NCI-H446 (cell line): ENCODE results near the gene KRTAP10-5.

Experiments
- DNase-seq, 2 experiments: peaks; one replicate each; lab custom pipeline; 2025; lab: John Stamatoyannopoulos, UW

The KRTAP10-5 gene

DNA sequence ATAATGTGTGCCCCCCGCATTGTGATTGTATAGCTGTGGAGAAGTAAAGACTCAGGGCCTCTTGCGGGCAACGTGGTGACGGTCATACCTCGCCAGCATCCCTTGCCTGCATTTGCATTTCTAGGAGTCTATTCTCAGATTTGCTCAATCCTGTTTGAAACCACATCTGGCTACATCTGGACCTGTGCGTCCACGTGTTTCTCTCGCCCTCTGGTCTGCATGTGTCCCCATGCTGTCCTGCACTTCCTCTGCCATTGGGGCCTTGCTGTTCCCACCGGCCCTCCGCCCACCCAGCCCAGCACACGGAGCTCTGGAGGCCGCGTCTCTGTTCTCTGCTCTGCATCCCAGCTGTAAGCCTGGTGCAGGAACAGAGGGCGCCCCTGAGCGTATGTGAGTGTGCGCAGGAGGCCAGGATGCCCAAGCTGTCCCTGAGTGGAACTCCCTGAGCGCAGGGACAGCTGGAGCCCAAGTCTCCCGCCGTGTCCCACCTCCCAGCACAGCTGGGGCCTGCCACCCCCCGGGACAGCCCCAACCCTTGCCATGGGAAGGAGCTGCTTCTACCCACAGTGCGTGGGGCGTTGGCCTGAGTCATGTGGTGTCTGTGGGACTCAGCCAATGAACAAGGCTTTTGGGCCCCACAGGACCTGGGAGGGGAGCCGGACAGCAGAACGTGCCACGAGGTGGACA, 30.7 kb downstream of the KRTAP10-5 start:
- DNase-seq = no peak

DNA sequence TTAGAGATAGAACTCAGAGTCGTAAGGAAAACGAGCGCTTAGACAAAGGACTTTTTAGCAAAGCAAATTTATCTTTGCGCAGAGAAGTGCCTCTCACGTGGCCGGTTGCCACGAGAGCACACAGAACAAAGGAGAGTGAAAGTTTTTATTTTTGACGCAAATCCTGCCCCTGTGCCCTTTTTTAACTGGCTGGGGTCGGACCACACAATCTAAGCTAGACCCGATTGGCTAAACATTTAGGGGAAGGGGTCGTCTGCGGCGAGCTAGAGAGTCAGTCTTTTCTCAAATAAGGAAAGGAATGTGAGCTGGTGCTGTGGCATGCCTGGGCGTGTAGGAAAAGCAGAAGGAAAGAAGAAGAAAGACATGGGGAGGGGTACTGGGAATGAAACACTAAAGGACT, 31.5 kb downstream of the KRTAP10-5 start:
- DNase-seq = no peak

DNA sequence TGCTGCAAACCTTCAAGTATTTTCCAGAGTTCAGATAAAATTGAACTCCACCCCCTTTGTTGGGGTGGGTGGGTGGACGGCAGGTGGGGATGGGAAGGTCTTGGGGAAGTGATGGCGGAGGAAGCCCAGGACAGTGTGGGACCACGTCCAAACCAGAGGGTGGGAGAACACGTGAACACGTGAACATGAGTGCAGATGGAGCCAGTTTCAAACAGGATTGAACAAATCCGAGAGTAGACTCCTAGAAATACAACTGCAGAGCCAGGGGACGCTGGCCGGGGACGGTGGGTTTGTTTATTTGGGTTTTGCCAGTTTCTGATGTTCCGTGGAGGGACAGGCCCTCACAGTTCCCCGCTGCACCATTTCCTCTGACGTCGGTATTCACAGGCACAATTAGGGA, 32.0 kb downstream of the KRTAP10-5 start:
- no peak for DNase-seq

DNA sequence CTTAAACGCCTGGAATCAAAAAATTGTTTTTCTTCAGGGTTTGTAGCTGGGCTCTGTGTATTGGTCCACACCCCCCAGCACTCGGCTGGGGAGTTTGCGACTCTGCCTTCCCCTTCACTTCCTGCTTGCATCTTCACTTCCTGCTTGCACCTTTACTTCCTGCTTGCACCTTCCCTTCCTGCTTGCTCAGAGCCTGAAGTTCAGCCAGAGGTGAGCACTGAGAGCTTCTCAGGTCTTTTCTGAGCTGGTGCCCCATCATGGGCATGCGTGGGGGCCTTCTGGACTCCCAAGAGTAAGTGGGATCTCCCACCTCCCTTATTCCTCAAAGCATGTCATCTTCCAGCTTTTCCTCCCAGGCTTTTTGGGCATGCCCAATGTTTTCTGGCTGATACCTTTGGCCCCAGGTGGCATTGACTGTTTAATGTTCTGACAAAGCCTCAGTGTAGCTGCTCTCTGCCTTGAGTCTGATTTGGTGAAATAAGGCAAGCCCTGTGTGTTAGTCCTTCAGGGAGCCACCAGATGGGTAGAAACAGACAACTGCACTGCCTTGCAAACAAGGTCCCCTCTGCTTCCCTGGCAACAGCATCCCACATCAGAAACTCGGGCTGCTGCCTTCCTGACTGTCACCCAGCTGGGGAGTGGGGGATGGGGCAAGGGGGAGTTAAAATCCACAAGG, 32.6 kb downstream of the KRTAP10-5 start:
- DNase-seq = no peak

DNA sequence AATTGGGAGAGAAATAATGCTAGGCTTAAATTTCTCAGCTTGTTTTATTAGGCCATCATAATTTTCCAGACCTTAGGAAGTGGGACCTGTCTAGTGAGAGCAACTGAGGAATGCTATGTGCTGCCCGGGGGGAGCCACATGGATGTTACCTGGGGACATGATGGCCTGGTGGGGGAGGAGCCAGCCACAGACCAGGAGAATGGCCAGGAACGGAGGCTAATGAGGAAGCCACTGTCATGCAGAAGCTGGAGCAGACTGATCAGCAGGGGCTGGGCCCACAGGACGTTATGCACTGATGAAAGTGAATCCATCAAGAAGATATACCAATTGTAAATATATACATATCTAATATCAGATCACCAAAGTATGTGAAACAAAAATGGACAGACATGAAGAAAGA, 35.8 kb downstream of the KRTAP10-5 start:
- DNase-seq = no peak

DNA sequence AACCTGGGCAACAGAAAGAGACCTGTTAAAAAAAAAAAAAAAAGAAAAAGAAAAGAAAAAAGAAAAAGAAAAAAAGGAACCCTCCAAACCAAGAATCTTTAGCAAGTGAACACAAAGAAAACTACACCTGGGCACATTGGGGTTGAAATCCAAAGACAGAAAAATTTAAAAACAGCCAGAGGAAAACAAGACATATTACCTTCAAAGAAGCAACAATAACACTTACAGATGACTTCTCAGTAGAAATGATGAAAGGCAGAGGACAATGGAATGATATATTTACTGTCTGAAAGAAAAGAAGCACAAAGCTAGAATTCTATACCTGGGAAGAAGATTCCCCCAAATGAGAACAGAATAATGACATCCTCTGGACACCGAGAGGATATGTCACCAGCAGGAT, 37.7 kb downstream of the KRTAP10-5 start:
- DNase-seq = no peak

DNA sequence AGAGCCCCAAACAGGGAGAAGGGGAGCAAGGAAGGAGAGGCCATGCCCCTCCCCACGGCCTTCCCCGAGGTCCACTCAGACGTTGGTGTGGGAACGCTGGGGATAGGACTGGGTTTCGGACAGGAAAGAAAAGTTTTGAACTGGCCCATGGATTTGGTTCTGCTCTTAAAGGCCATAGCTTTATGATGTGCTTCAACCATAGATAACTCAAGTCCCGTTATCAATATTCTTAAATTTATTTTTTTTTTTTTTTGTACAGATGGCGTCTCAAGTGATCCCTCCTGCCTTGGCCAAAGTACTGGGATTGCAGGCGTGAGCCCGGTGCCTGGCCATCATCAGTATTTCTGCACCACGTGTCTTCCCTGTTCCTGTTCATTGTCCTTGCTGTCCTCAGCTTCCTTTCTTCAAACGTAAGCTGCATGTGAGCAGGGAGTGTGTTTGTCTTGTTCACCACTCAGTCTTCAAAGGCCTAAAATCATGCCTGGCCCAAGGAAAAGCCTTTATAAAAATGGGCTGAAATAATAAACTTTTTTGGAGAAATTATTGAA, 39.6 kb downstream of the KRTAP10-5 start:
- DNase-seq = no peak

DNA sequence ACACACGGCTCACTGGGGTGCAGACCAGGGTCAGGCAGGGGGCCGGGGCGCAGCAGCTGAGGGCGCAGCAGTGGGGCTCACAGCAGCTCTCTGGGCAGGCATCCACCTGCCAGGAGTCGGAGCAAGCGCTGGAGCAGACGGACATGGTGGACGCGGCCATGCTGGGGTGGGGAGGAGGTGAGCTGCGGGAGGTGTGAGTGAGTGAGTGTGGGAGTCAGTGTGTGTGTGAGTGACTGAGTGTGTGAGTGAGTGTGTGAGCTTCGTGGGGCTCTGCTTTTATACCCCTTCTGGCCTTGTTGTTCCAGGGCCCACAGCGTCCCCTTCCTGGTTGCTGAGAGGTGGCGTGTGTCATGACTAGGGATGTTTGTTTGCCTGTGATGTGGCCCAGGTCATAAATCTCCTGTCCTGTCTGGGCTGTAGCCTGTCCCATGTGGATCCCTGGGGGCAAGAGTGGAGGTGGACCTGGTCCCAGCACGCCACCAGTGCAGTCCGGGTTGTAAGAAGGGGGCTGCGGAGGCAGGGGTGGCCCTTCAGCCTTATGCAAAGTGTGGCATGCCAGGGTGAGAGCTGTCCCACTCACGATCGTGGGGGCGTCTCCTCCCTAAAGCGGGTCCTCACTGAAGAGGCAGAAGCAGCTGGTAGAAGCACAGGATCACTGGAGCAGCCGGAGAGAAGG, 40.3 kb downstream of the KRTAP10-5 start, which contains the start of gene KRTAP10-1:
Gene KRTAP10-1, minus strand, starts transcription at position 205 of the 676 bp plus-strand sequence. Its CDS starts 45 bp downstream, at position 160.
- DNase-seq = no peak

DNA sequence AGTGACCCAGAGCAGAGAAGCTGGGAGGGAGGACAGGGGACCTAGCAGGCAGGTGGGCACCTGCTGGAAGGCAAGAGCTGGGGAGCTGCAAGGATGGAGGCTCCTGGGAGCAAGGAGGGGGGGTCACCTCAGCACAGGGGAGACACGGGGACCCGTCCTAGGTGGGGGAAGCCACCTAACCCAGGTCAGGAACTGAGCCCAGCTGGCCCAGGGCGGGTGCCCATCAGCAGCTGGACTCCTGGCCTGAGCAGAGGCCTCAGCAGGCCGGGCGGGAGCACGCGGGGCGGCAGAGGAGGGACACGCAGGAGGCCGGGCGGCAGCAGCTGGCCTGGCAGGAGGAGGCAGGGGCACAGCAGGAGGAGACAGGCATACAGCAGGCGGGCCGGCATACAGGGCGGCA, 41.4 kb downstream of the KRTAP10-5 start:
- no peak for DNase-seq

DNA sequence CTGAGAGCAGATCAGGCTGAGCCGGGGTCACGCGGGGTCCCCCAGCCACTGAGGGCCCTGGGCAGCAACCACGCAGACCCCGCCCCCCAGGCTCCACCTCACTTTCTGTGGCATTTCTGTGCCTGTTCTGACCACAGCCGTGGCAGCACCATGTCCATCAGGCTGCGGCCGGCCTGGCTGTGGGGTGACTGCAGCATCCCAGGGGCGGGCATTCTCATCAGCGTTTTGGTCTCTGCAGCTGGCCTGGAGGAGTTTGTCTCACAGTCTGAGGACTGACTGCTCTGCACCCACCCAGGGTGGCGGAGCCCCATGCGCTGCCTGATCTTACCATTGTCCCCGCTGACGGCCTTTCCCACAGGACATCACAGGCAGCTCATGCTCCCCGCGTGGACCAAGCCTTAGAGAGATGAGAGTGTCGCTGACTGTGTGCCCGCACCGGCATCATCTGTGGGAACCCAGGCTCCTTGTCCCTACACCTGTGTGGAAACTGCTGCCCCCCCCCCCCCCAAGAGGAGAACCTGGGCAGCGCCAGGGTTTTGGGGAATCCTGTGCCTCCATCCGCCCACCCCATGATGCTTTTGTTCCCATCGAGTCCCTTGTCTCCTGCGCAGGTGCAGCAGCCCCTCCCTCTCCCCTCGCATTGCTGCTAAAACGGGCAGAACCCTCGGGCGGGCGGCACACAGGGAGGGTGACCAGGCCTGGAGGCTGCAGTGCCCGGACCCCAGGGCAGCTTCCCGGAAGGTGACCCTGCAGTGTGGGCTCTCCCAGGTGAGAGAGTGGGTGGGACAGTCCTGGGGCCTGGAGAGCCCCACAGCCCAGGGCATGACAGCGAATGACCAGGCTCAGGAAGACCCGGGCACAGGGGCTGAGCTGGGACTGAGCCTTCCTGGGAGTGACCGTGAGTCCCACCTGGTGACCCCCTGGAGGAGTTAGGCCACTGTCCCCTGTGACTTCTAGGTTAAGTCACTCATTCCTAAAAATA, 42.2 kb downstream of the KRTAP10-5 start:
- DNase-seq = no peak

DNA sequence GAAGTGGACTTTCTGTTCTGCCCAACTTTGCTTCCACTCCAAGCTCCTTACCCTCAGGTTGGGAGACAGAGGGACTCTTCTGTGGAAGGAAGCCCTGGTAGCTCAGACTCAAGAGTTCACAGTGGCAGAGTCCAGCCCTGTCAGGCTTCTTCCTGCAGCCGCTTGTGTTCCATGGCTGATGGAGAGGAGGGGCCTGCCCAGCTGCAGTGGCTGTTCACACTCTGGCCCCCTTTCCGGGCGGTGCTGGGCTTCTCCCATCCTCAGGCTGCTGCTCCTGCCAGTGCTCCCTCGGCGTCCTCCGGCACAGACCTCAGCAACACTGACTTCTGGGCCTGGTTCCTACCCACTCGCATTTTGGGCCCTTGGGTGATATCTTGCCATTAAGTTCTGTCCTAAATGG, 44.4 kb downstream of the KRTAP10-5 start:
- no peak for DNase-seq

DNA sequence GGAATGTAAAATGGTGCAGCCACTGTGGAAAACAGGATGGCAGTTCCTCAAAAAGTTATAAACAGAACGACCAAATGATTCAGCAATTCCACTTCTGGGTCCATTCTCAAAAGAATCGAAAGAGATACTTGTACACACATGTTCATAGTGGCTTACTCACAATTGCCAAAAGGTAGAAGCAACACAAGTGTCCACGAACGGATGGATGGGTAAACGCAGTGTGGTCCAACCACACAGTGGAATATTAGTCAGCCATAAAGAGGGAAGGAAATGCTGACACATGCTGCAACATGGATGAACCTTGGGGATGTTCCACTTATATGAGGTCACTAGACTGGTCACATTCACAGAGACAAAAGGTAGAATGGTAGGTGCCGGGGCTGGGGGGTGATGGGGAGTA, 45.7 kb downstream of the KRTAP10-5 start:
- no peak for DNase-seq

DNA sequence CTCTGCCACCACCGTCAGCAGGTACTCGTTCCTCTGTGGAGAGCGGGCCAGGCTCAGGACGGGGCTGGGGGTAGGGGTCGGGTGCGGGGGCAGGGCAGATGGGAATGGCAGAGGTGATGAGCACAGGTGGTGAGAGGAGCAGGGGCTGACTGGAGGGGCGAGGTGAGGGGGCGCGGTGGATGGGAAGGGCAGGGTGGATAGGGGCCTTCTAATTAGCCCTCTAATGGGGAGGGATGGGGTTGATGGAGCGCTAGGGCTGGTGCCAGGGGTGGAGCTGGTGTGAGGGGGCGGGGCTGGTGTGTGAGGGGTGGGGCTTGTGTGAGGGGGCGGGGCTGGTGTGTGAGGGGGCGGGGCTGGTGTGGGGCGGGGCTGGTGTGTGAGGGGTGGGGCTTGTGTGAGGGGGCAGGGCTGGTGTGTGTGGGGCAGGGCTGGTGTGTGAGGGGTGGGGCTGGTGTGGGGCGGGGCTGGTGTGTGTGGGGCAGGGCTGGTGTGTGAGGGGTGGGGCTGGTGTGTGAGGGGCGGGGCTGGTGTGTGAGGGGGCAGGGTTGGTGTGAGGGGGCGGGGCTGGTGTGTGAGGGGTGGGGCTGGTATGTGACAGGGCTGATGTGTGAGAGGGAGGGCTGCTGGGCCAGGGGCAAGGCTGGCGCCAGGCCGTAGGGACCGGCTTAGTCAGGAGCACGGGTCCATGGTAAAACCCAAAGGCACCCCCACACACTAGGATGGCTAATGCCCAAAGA, 46.3 kb downstream of the KRTAP10-5 start:
- DNase-seq = no peak

DNA sequence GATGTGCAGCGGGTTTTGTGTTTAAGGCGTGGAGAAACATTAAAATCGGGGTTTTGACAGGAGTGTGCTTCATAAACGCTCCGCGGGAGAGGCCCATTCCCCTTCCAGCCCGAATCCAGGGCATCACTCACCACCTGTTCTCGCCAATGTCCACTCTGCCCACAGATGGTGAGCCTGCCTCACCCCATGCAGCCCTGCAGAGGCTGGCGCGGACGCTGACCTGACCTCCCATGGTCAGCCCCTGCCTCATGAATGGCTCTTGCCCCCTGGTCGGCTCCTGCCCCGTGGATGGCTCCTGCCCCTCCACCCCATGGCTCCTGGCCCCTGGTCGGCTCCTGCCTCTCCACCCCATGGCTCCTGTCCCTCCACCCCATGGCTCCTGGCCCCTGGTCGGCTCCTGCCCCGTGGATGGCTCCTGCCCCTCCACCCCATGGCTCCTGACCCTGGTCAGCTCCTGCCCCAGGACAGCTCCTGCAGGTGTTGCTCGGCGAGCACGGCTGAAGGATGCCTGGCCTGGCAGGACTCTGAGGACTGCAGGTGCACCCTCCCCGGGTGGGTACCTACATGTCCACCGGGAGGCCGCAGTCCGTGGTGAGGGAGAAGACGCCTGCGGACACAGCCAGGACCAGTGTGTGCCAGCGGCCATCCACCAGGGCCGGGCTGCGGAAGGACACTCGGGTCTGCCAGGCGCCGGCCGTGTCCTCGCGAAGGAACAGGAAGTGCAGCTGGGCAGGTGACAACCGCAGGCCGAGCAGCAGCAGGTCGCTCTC, 47.1 kb downstream of the KRTAP10-5 start:
- DNase-seq = no peak

DNA sequence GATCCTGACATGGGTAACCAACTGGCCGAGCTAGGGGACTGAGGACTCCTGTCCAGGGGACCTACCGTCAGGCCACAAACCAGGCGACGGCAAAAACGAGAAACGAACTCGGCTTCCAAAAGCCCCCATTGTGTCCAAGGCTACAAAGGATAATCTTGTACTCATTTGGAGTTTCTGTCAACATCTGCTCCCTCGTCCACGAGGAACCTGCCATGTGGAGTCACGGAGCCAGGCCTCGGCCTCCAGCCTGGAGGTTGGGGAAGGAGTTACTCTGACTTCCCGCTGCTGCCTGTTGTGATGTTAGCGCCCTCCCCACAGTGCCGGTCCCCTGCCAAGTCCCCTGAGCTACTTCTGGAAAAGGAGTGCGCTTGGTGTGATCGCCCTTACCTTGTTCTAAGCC, 47.7 kb downstream of the KRTAP10-5 start:
- DNase-seq = no peak

DNA sequence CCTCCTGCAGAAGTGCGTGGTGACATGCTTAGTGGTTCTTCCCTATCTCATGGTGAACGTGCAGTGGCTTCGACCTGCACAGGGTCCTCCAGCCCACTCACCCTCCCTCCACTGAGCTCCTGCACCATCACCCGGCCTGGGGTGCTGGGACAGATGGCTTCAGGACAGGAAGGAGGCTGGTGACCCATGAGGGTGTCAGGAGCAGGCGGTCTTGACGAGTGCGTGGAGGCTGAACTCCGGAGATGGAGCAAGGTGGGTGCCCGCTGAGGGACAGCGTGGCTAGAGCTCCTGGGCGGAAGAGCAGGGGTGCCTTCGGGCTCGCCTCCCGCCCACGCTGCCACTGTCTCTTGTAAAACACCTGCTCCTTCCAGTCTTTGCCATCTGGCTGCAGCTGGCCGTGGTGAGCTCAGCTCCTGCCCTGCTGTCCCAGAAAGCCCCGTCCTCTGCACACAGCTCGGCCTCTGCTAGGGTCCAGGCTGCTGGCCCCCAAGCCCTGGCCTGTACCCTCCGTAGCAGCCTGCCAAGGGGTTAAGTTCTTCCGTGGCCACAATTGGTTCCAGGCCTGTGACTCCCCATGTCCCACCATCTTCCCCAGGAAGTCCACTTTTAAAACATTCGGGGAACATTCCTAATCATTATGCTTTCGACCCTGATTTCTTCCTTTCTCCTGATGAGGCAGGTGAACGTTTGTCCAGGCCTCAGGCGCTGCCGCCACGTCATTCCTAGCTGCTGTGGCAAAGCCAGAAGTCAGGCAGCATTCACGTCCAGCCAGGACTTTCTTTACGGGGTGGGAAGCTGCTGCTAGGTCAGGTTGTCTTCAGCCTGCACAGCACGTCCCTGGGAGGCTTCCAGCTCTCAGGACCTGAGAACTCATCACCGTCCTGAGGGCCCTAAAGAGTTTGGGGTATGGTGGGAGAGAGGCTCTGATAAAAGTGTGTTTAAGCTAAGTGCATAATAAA, 48.5 kb downstream of the KRTAP10-5 start:
- DNase-seq = no peak

DNA sequence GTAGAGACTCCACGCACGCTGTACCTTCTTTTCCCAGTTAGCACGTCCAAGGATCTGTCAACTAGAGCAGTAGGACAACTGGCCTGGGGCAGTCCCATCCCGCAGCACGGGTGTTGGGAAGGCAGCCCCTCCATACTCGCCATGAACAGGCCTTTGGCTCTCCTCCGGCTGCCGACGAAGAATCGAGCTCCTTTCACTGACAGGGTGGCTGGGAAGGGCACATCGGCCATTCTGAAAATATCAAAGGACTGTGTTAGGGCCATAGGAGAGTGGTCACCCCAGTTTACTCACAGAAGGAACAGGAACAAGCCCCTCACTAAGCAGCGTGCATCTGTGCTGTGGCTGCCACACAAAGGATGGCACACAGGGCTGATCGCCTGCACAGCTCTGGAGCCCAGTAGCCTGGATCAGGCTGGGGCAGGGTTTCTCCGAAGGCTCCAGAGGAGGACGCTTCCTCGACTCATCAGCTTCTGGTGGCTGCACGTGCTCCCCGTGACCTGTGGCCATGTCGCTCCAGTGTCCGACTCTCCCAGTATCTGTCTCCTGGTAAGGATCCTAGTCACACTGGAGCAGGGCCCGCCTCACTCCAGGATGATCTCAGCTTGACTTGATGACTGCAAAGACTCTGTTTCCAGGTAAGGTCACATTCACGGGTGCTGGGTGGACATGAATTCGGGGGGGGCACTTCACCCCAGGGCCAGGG, 49.4 kb downstream of the KRTAP10-5 start:
- DNase-seq = no peak

DNA sequence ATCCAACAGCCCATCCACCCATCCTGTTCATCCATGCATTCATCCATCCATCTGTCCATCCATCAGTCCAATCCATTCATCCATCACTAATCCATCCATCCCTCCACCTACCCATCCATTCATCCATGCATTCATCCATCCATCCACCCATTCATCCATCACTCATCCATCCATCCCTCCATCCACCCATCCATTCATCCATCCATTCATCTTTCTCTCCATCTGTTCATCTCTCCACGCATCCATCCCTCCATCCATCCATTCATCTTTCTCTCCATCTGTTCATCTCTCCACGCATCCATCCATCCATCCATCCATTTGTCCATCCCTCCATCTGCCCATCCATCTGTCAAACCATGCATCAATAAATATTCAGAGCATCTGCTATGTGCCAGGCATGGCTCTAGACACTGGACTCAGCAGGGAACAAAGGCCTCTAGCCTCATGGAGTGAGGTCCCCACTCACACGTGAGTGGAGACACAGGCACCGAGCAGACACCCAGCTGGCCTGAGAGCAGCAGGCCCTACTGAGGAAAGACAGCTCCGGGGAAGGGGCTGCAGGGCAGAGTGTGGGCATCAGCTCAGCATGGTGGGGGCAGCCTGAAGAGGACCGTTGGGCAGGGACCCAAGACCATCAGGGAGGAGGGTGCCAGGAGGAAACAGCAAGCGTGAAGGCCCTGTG, 50.0 kb downstream of the KRTAP10-5 start:
- DNase-seq = no peak
